ENCODE measurements around the gene AKAP13.
"Not testable (repeated sequence)": the region's sequence is repeated elsewhere in the genome, so short reads cannot be mapped to it uniquely, and the experiment has no call there.

The AKAP13 gene

GRCh38 chr15:85633859-85634258 lies 253.5 kb downstream of the AKAP13 start:
- DNase-seq = no peak

- no peak for DNase-seq
Measured at GRCh38 chr15:85636351-85636750, 255.9 kb downstream of the AKAP13 start.

GRCh38 chr15:85639752-85640381 lies 259.5 kb downstream of the AKAP13 start:
- no peak for DNase-seq

GRCh38 chr15:85642065-85642692 lies 261.8 kb downstream of the AKAP13 start:
- no peak for DNase-seq

- DNase-seq = no peak
Measured at GRCh38 chr15:85642693-85643066, 262.3 kb downstream of the AKAP13 start.

GRCh38 chr15:85646538-85647091 lies 266.2 kb downstream of the AKAP13 start:
- peak; percentile 64 to 82 for DNase-seq

GRCh38 chr15:85649372-85649771 lies 269.0 kb downstream of the AKAP13 start:
- peak; percentile 50 to 61 for DNase-seq

GRCh38 chr15:85651548-85651947 lies 271.1 kb downstream of the AKAP13 start:
- no peak for DNase-seq

GRCh38 chr15:85652457-85652856 lies 272.1 kb downstream of the AKAP13 start:
- no peak for DNase-seq

GRCh38 chr15:85657132-85657531 lies 276.7 kb downstream of the AKAP13 start:
- no peak for DNase-seq

- DNase-seq = no peak
Measured at GRCh38 chr15:85658816-85659215, 278.4 kb downstream of the AKAP13 start.

- no peak for DNase-seq
Measured at GRCh38 chr15:85661859-85662258, 281.5 kb downstream of the AKAP13 start.

- not testable (repeated sequence) for DNase-seq
Measured at GRCh38 chr15:85665677-85666076, 285.3 kb downstream of the AKAP13 start.

GRCh38 chr15:85667491-85668424 lies 287.4 kb downstream of the AKAP13 start:
- peak; percentile 85 to 94 for DNase-seq

- DNase-seq = no peak
Measured at GRCh38 chr15:85671156-85671555, 290.8 kb downstream of the AKAP13 start.

GRCh38 chr15:85672332-85673084 lies 292.1 kb downstream of the AKAP13 start:
- no peak for DNase-seq

- DNase-seq = no peak
Measured at GRCh38 chr15:85673326-85673725, 292.9 kb downstream of the AKAP13 start.

GRCh38 chr15:85676342-85677098 lies 296.1 kb downstream of the AKAP13 start:
- DNase-seq = no peak

GRCh38 chr15:85679231-85679630 lies 298.8 kb downstream of the AKAP13 start:
- no peak for DNase-seq

GRCh38 chr15:85681386-85681785 lies 301.0 kb downstream of the AKAP13 start:
- DNase-seq = no peak

- no peak for DNase-seq
Measured at GRCh38 chr15:85684174-85684710, 303.8 kb downstream of the AKAP13 start.

GRCh38 chr15:85685356-85685755 lies 305.0 kb downstream of the AKAP13 start:
- no peak for DNase-seq

Data from CD4-positive, alpha-beta T cell treated with Interleukin-4 for 1 hour (primary cell).